Uterus (tissue), 4 donors: ENCODE data around the gene TMEM200A. TPM values are rescaled to one million over a fixed set of nuclear protein-coding genes. Genes with fewer than 3 reads are reported as not detected.

ENCODE experiments used
- DNase-seq, 2 donors: peaks; one replicate each; pipeline ENCODE4 v3.0.0-alpha.2; 2019 to 2020
- H3K27ac ChIP-seq, 2 donors: fragments of 200-600 bp; sonication (generic); 1 replicate in 1 of 2; 2 replicates in 1 of 2; pipeline ENCODE4 v1.5.1; 2016 to 2018
- H3K27me3 ChIP-seq, 2 donors: fragments of 200-600 bp; sonication (generic); one replicate each; pipeline ENCODE4 v1.5.1; 2018 to 2019; ENCODE audit warnings: control low read depth in 1 of 2
- H3K36me3 ChIP-seq, 2 donors: fragments of 200-600 bp; sonication (generic); one replicate each; pipeline ENCODE4 v1.5.1; 2019; ENCODE audit warnings: control low read depth in 1 of 2
- H3K4me1 ChIP-seq, 2 donors: fragments of 200-600 bp; sonication (generic); one replicate each; pipeline ENCODE4 v1.5.1; 2018 to 2019; ENCODE audit warnings: control low read depth in 1 of 2
- H3K4me3 ChIP-seq, 2 donors: fragments of 200-600 bp; sonication (generic); 1 replicate in 1 of 2; 2 replicates in 1 of 2; pipeline ENCODE4 v1.5.1; 2018 to 2019; ENCODE audit warnings: mild to moderate bottlenecking in 1 of 2
- H3K9me3 ChIP-seq, 2 donors: fragments of 200-600 bp; sonication (generic); one replicate each; pipeline ENCODE4 v1.5.1; 2019; ENCODE audit warnings: control low read depth in 1 of 2
- POLR2A ChIP-seq, 2 donors: fragments of 450-650 bp; IDR thresholded peaks; one replicate each; pipeline ENCODE4 v1.6.1; 2016; ENCODE audit warnings: antibody characterized with exemption in 2 of 2, mild to moderate bottlenecking in 1 of 2, moderate library complexity in 1 of 2
- intact Hi-C: fragments of 100-400 bp; cut with DNase I; formaldehyde crosslinking; loops from one replicate; pipeline ENCODE4 v1.15.1; 2023; ENCODE audit warnings: low total_unique reads
- total RNA-seq, 4 donors: library from RNA; depleted of rRNA in 3 of 4; stranded (reverse); fragments of >200 nt in 3 of 4; gene quantifications; one replicate each; pipeline versions ENCODE4 v1.1.0 to v1.2.4, GENCODE V29; 2014 to 2023
- TF ChIP-seq, protein P1 (sequence below), 4 experiments: fragments of 200-600 bp in 2 of 4; fragments of 450-650 bp in 2 of 4; sonication (generic) in 2 of 4; IDR thresholded peaks; one replicate each; pipeline ENCODE4 v1.5.1; 2016 to 2019; ENCODE audit warnings: antibody characterized with exemption in 4 of 4, mild to moderate bottlenecking in 2 of 4, moderate library complexity in 1 of 4
- donor health status: DM: yes; HTN: yes; CAD: no.

TMEM200A gene
- total RNA-seq, 4 donors from 2014 or later: 20.9 to 27.9 (median 23.1) TPM

DNA sequence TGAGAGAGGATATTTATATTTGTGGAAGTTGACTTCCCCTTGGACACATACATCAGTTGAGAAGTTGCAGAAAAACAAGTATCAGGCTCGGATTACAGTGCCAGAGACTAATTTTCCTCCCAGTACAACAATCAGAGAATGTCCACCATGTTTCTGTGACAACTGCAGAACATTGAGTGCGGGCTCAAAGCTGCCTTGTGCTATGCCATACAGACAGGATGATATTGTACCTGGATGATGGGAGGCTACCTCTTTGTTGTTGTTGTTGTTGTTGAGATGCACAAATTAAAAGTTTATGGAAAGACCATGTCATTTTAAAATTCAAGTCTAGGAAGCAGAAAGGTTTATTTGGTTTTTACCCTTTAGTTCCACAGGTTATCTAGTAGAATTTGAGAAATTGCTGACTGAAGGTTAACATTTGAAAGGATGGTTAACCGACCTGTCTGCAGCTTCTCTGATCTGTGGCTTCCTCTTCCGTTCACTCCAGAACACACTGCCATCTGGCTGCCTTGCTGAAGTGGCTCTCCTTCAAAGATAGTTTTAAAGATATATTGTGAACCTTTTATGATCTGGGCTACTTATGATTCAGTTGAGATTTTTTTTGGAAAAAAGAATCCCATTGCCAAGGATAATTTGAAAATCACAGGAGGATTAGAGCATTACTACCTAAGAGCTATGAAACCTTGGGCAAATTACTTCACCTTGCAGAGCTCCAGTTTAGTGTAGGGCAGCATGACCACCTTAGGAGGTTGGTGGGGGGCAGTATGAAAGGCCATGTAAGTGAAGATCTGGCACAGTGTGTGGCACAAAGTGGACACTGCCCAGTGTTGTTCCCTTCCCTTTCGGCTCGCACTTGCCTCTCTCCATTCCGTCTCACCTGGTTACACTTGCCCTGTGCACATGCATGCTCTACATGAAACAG is 15.9 kb downstream of the TMEM200A start:
- no peak overlapping the region for H3K4me3 ChIP-seq
- no peak for TF ChIP-seq POLR2A (IDR thresholded peaks at IDR 0.05)
- TF ChIP-seq, protein P1, sequence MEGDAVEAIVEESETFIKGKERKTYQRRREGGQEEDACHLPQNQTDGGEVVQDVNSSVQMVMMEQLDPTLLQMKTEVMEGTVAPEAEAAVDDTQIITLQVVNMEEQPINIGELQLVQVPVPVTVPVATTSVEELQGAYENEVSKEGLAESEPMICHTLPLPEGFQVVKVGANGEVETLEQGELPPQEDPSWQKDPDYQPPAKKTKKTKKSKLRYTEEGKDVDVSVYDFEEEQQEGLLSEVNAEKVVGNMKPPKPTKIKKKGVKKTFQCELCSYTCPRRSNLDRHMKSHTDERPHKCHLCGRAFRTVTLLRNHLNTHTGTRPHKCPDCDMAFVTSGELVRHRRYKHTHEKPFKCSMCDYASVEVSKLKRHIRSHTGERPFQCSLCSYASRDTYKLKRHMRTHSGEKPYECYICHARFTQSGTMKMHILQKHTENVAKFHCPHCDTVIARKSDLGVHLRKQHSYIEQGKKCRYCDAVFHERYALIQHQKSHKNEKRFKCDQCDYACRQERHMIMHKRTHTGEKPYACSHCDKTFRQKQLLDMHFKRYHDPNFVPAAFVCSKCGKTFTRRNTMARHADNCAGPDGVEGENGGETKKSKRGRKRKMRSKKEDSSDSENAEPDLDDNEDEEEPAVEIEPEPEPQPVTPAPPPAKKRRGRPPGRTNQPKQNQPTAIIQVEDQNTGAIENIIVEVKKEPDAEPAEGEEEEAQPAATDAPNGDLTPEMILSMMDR (IDR thresholded peaks at IDR 0.05): no peak
- intact Hi-C loops: no loop called here
- no peaks in the 10 kb centered on the region for H3K36me3 ChIP-seq
- no peaks in the 10 kb centered on the region for H3K9me3 ChIP-seq
- H3K27me3 ChIP-seq: no peaks in the 10 kb centered on the region
- no peaks in the 10 kb centered on the region for H3K4me1 ChIP-seq
- no peak overlapping the region for H3K27ac ChIP-seq
- no peak for DNase-seq

DNA sequence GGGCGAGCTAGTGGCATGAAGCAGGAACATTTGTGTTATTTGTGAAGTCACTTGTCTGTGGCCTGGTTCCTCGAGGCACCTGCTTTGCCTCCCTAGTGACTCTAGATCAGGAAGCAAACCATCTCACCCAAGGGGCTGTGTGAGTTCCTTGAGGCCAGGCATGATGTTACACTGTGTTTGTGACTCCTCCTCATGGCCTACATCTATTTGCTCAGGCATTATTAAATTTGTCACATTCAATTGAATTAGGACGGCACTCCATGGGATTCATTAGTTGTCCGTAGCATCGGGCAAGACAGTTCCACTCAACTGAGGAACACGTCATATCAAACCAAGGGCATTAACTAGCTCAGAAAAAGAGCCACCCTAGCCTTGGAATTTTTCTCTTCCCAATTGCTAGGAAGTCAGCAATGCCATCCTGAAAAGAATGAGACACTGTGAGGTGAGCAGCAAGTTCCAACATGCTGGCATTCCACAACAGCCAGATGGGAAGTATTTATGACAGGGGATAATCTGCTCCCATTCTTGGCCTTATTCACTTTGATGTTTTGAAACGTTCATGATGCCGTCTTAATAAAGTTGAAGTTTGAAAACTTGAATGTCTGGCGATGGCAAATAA is 17.2 kb downstream of the TMEM200A start:
- Histone ChIP-seq H3K9me3 (no peaks in the 10 kb centered on the region), H3K4me3 (no peak overlapping the region), H3K4me1 (no peaks in the 10 kb centered on the region), H3K27ac (no peak overlapping the region), H3K36me3 (no peaks in the 10 kb centered on the region), H3K27me3 (no peaks in the 10 kb centered on the region)
- intact Hi-C loops: no loop called here
- TF ChIP-seq, protein P1 (IDR thresholded peaks at IDR 0.05): no peak
- TF ChIP-seq POLR2A (IDR thresholded peaks at IDR 0.05): no peak
- no peak for DNase-seq

DNA sequence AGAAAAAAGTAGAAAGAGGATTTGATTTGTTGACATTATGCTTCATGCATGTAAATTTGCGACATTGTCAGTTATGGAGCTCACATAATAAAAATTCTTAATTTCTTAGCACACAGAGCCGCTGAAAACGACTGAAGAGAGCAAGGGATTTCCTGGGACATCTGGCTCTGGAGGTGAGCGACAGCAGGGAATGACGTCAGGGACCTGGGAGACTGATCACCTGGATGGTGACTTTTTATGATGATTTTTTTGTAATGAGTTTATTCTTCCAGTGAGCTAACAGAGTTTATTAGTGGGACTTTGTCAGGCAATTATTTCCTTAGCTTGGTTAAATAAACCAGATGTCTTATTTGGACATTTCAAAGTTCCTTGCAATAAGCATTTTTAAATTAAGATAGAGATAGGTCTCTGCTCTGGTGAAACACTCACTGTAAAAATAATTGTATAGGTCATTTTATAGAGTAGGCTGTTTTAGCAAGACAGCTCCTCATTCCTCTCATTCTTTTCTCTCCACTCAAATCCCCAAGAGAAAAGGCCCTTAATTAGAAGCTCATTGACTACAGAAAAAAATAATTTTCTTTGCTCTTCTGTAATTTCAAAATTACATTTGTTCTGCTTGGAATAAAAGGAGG is 19.4 kb downstream of the TMEM200A start:
- intact Hi-C loops: no loop called here
- TF ChIP-seq POLR2A (IDR thresholded peaks at IDR 0.05): no peak
- TF ChIP-seq, protein P1 (IDR thresholded peaks at IDR 0.05): no peak
- H3K9me3 ChIP-seq: no peaks in the 10 kb centered on the region
- no peaks in the 10 kb centered on the region for H3K36me3 ChIP-seq
- no peaks in the 10 kb centered on the region for H3K4me1 ChIP-seq
- H3K4me3 ChIP-seq: no peak overlapping the region
- no peak for DNase-seq
- no peaks in the 10 kb centered on the region for H3K27me3 ChIP-seq
- no peak overlapping the region for H3K27ac ChIP-seq

DNA sequence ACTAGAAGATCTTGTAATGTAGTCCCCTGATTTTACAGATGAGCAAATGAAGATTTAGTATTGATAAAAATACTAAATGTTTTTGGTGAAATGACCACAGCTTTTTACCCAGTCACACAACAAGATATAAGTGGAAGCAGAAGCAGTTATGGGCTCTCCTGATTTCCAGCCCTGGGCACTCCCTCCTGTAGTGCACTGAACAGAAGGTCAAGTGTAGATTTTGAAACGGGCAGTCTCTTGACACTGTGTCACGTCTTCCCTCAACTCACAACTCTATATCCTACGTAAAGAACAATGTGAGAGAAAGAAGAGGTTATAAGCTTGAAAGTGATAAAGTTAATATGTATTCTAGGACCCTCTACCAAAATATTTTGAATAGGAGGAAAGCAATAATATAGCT is 23.3 kb downstream of the TMEM200A start:
- Histone ChIP-seq H3K4me1 (no peaks in the 10 kb centered on the region), H3K27me3 (no peaks in the 10 kb centered on the region), H3K9me3 (no peaks in the 10 kb centered on the region), H3K27ac (no peak overlapping the region), H3K4me3 (no peak overlapping the region), H3K36me3 (no peaks in the 10 kb centered on the region)
- no peak for DNase-seq
- intact Hi-C loops: no loop called here
- TF ChIP-seq POLR2A (IDR thresholded peaks at IDR 0.05): no peak
- TF ChIP-seq, protein P1 (IDR thresholded peaks at IDR 0.05): no peak

DNA sequence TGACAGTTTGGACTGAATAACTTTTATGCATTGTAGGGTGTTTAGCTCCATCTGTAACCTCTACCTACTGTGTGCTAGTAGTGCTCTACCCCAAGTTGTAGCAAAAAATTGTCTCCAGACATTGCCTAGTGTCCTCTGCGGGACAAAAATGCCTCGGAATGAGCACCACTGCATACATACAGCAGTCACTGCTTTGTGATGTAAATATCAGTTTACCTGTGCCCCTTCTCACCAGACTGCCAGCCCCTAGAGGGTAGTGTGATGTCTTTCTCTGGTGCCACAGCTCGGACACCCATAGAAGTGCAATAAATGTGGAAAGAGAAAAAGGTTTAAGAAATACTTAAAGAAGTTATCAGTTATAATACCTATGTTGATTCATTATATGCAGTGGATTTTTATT is 25.1 kb downstream of the TMEM200A start:
- Histone ChIP-seq H3K27ac (no peak overlapping the region), H3K36me3 (no peaks in the 10 kb centered on the region), H3K27me3 (no peaks in the 10 kb centered on the region), H3K4me3 (no peak overlapping the region), H3K9me3 (no peaks in the 10 kb centered on the region), H3K4me1 (no peaks in the 10 kb centered on the region)
- no peak for TF ChIP-seq POLR2A (IDR thresholded peaks at IDR 0.05)
- TF ChIP-seq, protein P1 (IDR thresholded peaks at IDR 0.05): no peak
- intact Hi-C loops: no loop called here
- no peak for DNase-seq
